ENCODE measurements around the gene NMRK1.

NMRK1 gene

GRCh38 chr9:75087824-75088645 lies at the start of gene NMRK1, which contains the start of gene OSTF1:
Gene NMRK1, minus strand, starts transcription at chr9:75088155. Its CDS starts 5,040 bp downstream, at chr9:75083115.
Gene OSTF1, plus strand, starts transcription at chr9:75088514. Its CDS starts 179 bp downstream, at chr9:75088693.
- DNase-seq (ENCODE audit: low read depth) = peak; percentile 91

GRCh38 chr9:75134495-75134894 lies 46.5 kb upstream of the NMRK1 start:
- no peak for DNase-seq (ENCODE audit: low read depth)

GRCh38 chr9:75133396-75133795 lies 45.4 kb upstream of the NMRK1 start:
- DNase-seq (ENCODE audit: low read depth) = no peak

GRCh38 chr9:75132244-75132643 lies 44.3 kb upstream of the NMRK1 start:
- DNase-seq (ENCODE audit: low read depth) = no peak

GRCh38 chr9:75131700-75132099 lies 43.7 kb upstream of the NMRK1 start:
- no peak for DNase-seq (ENCODE audit: low read depth)

GRCh38 chr9:75130621-75131230 lies 42.8 kb upstream of the NMRK1 start:
- no peak for DNase-seq (ENCODE audit: low read depth)

- no peak for DNase-seq (ENCODE audit: low read depth)
Observed at GRCh38 chr9:75130172-75130571, 42.2 kb upstream of the NMRK1 start.

GRCh38 chr9:75128535-75128934 lies 40.6 kb upstream of the NMRK1 start:
- no peak for DNase-seq (ENCODE audit: low read depth)

- no peak for DNase-seq (ENCODE audit: low read depth)
Observed at GRCh38 chr9:75123696-75124095, 35.7 kb upstream of the NMRK1 start.

GRCh38 chr9:75121914-75122558 lies 34.1 kb upstream of the NMRK1 start:
- DNase-seq (ENCODE audit: low read depth) = no peak

- DNase-seq (ENCODE audit: low read depth) = no peak
Observed at GRCh38 chr9:75120686-75121085, 32.7 kb upstream of the NMRK1 start.

- DNase-seq (ENCODE audit: low read depth) = no peak
Observed at GRCh38 chr9:75117564-75117963, 29.6 kb upstream of the NMRK1 start.

GRCh38 chr9:75116306-75116705 lies 28.4 kb upstream of the NMRK1 start:
- DNase-seq (ENCODE audit: low read depth) = no peak

- no peak for DNase-seq (ENCODE audit: low read depth)
Observed at GRCh38 chr9:75112789-75113188, 24.8 kb upstream of the NMRK1 start.

GRCh38 chr9:75111019-75111622 lies 23.2 kb upstream of the NMRK1 start:
- DNase-seq (ENCODE audit: low read depth) = no peak

GRCh38 chr9:75109210-75109839 lies 21.4 kb upstream of the NMRK1 start:
- no peak for DNase-seq (ENCODE audit: low read depth)

GRCh38 chr9:75108571-75108970 lies 20.6 kb upstream of the NMRK1 start:
- DNase-seq (ENCODE audit: low read depth) = no peak

- no peak for DNase-seq (ENCODE audit: low read depth)
Observed at GRCh38 chr9:75106857-75107256, 18.9 kb upstream of the NMRK1 start.

- no peak for DNase-seq (ENCODE audit: low read depth)
Observed at GRCh38 chr9:75105841-75106240, 17.9 kb upstream of the NMRK1 start.

GRCh38 chr9:75105019-75105540 lies 17.1 kb upstream of the NMRK1 start:
- no peak for DNase-seq (ENCODE audit: low read depth)

GRCh38 chr9:75104607-75105006 lies 16.7 kb upstream of the NMRK1 start:
- DNase-seq (ENCODE audit: low read depth) = no peak
